Measurements from ENCODE around the gene PCDH7.

Gene PCDH7

DNA sequence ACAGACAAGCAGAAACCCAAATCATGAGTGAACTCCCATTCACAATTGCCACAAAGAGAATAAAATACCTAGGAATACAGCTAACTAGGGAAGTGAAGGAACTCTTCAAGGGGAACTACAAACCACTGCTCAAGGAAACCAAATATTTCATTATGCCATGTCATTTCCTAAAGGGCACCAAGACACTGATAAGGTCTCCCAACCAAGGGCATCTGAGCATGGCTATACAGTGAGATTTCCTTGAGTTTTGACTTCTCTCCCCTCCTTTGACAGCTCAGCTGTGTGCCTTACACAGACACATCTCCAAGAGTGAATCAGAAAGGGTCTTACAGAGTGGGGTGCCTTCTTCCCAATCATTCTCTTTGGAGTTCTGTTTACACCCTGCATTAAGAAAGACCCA is 40.4 kb downstream of the PCDH7 start:
- H3K27me3 ChIP-seq (ENCODE audit: insufficient read depth, poor library complexity, severe bottlenecking), result no peaks in the 10 kb centered on the region
- H3K4me3 ChIP-seq (replicated peaks; ENCODE audit: insufficient read depth, low read length), result no peak overlapping the region
- no peak for DNase-seq (ENCODE audit: low read depth in 1 of 2, low spot score in 1 of 2)
- TF ChIP-seq, protein P1, sequence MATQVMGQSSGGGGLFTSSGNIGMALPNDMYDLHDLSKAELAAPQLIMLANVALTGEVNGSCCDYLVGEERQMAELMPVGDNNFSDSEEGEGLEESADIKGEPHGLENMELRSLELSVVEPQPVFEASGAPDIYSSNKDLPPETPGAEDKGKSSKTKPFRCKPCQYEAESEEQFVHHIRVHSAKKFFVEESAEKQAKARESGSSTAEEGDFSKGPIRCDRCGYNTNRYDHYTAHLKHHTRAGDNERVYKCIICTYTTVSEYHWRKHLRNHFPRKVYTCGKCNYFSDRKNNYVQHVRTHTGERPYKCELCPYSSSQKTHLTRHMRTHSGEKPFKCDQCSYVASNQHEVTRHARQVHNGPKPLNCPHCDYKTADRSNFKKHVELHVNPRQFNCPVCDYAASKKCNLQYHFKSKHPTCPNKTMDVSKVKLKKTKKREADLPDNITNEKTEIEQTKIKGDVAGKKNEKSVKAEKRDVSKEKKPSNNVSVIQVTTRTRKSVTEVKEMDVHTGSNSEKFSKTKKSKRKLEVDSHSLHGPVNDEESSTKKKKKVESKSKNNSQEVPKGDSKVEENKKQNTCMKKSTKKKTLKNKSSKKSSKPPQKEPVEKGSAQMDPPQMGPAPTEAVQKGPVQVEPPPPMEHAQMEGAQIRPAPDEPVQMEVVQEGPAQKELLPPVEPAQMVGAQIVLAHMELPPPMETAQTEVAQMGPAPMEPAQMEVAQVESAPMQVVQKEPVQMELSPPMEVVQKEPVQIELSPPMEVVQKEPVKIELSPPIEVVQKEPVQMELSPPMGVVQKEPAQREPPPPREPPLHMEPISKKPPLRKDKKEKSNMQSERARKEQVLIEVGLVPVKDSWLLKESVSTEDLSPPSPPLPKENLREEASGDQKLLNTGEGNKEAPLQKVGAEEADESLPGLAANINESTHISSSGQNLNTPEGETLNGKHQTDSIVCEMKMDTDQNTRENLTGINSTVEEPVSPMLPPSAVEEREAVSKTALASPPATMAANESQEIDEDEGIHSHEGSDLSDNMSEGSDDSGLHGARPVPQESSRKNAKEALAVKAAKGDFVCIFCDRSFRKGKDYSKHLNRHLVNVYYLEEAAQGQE (IDR thresholded peaks at IDR 0.05; ENCODE audit: insufficient replicate concordance, low read depth), result no peak
- TF ChIP-seq, protein P2, sequence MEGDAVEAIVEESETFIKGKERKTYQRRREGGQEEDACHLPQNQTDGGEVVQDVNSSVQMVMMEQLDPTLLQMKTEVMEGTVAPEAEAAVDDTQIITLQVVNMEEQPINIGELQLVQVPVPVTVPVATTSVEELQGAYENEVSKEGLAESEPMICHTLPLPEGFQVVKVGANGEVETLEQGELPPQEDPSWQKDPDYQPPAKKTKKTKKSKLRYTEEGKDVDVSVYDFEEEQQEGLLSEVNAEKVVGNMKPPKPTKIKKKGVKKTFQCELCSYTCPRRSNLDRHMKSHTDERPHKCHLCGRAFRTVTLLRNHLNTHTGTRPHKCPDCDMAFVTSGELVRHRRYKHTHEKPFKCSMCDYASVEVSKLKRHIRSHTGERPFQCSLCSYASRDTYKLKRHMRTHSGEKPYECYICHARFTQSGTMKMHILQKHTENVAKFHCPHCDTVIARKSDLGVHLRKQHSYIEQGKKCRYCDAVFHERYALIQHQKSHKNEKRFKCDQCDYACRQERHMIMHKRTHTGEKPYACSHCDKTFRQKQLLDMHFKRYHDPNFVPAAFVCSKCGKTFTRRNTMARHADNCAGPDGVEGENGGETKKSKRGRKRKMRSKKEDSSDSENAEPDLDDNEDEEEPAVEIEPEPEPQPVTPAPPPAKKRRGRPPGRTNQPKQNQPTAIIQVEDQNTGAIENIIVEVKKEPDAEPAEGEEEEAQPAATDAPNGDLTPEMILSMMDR (IDR thresholded peaks at IDR 0.05; ENCODE audit: insufficient read depth, low read length), result no peak
- TF ChIP-seq SPI1 (IDR thresholded peaks at IDR 0.05; ENCODE audit: borderline replicate concordance, low read depth) (no peak), GABPA (IDR thresholded peaks at IDR 0.05; ENCODE audit: low read depth) (no peak), POLR2AphosphoS5 (IDR thresholded peaks at IDR 0.05; ENCODE audit: low read depth) (no peak)
- no peak overlapping the region for H3K27ac ChIP-seq (replicated peaks)

DNA sequence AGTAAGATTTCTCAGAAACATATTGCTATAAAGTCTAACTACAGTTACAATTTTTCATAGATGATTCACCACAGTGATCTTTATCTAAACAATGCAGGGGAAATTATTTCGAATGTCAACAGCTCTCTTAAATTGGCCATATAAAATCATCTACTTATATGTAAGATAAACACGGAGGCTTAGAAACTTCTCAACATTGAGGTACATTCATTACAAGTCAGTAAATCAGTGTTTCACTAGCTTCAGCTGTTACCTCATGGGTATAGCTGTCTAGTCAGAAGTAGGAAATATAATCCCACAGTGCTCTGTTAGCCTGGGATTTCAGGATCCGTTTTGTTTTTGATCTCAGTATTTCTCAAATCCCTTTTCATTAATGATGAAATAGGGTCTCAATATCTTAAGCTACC is 43.2 kb downstream of the PCDH7 start:
- DNase-seq (ENCODE audit: low read depth in 1 of 2, low spot score in 1 of 2), result no peak
- no peak overlapping the region for H3K27ac ChIP-seq (replicated peaks)
- TF ChIP-seq, protein P1 (IDR thresholded peaks at IDR 0.05; ENCODE audit: insufficient replicate concordance, low read depth), result no peak
- TF ChIP-seq, protein P2 (IDR thresholded peaks at IDR 0.05; ENCODE audit: insufficient read depth, low read length), result no peak
- TF ChIP-seq SPI1 (IDR thresholded peaks at IDR 0.05; ENCODE audit: borderline replicate concordance, low read depth) (no peak), POLR2AphosphoS5 (IDR thresholded peaks at IDR 0.05; ENCODE audit: low read depth) (no peak), GABPA (IDR thresholded peaks at IDR 0.05; ENCODE audit: low read depth) (no peak)
- H3K27me3 ChIP-seq (ENCODE audit: insufficient read depth, poor library complexity, severe bottlenecking), result no peaks in the 10 kb centered on the region
- H3K4me3 ChIP-seq (replicated peaks; ENCODE audit: insufficient read depth, low read length), result no peak overlapping the region

DNA sequence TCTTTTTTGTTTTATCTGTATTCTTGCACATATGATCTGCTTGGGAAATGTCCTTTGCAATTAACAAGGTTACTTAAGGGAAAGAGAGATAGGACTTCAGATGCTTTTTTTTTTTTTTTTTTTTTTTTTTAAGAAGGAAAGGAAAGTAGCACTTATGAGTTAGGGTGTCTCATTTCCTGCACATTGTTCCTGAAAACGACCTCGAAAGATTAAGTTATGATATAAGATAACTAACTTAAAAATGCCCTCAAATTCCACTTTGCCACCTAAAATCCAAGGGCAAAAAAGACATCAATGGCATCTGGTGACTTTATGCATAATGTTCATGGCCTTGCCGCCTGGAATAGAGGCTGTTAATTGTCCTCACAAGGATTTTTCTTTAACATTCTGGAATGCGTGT is 44.9 kb downstream of the PCDH7 start:
- Histone ChIP-seq H3K27ac (replicated peaks) (no peak overlapping the region), H3K4me3 (replicated peaks; ENCODE audit: insufficient read depth, low read length) (no peak overlapping the region), H3K27me3 (ENCODE audit: insufficient read depth, poor library complexity, severe bottlenecking) (no peaks in the 10 kb centered on the region)
- DNase-seq (ENCODE audit: low read depth in 1 of 2, low spot score in 1 of 2), result no peak
- TF ChIP-seq SPI1 (IDR thresholded peaks at IDR 0.05; ENCODE audit: borderline replicate concordance, low read depth) (no peak), GABPA (IDR thresholded peaks at IDR 0.05; ENCODE audit: low read depth) (no peak), POLR2AphosphoS5 (IDR thresholded peaks at IDR 0.05; ENCODE audit: low read depth) (no peak)
- TF ChIP-seq, protein P2 (IDR thresholded peaks at IDR 0.05; ENCODE audit: insufficient read depth, low read length), result no peak
- TF ChIP-seq, protein P1 (IDR thresholded peaks at IDR 0.05; ENCODE audit: insufficient replicate concordance, low read depth), result no peak

All from HL-60 (cell line).